GM21515 (cell line): Measurements from ENCODE around the gene NTHL1.

Source experiments
- ATAC-seq: cut with Tn5 transposase; IDR thresholded peaks from one replicate; pipeline ENCODE4 v1.9.1; 2021; ENCODE audit not compliant: unreplicated experiment

Gene NTHL1

GRCh38 chr16:2031081-2031577 lies 16.5 kb downstream of the NTHL1 start:
- ATAC-seq = no peak

GRCh38 chr16:2030036-2030435 lies 17.6 kb downstream of the NTHL1 start:
- ATAC-seq = no peak

- ATAC-seq = no peak
These were observed 18.3 kb downstream of the NTHL1 start for GRCh38 chr16:2029350-2029749.

- no peak for ATAC-seq
These were observed 18.9 kb downstream of the NTHL1 start for GRCh38 chr16:2028620-2029220.

- no peak for ATAC-seq
These were observed 19.5 kb downstream of the NTHL1 start for GRCh38 chr16:2028146-2028545.

- no peak for ATAC-seq
These were observed 20.3 kb downstream of the NTHL1 start for GRCh38 chr16:2027024-2028010.

GRCh38 chr16:2026461-2027023 lies 21.1 kb downstream of the NTHL1 start, which contains the start of gene NHERF2:
TSS of gene NHERF2 (plus strand) at chr16:2026902. CDS start at chr16:2027006, 104 bp downstream.
- ATAC-seq = no peak

GRCh38 chr16:2025878-2026460 lies 21.7 kb downstream of the NTHL1 start:
- no peak for ATAC-seq

- ATAC-seq = no peak
These were observed 22.4 kb downstream of the NTHL1 start for GRCh38 chr16:2025251-2025650.

GRCh38 chr16:2024032-2024420 lies 23.6 kb downstream of the NTHL1 start:
- ATAC-seq = no peak

- ATAC-seq = peak; percentile 69
These were observed 24.3 kb downstream of the NTHL1 start for GRCh38 chr16:2023092-2024031.

- no peak for ATAC-seq
These were observed 24.9 kb downstream of the NTHL1 start for GRCh38 chr16:2022723-2023091.

GRCh38 chr16:2019921-2020831 lies 27.5 kb downstream of the NTHL1 start:
- ATAC-seq = no peak

GRCh38 chr16:2019518-2019920 lies 28.1 kb downstream of the NTHL1 start, which contains the start of gene NPW:
TSS of gene NPW (plus strand) at chr16:2019785.
- ATAC-seq = no peak

GRCh38 chr16:2016407-2016922 lies 31.2 kb downstream of the NTHL1 start:
- ATAC-seq = no peak

GRCh38 chr16:2015947-2016208 lies 31.8 kb downstream of the NTHL1 start:
- ATAC-seq = no peak

GRCh38 chr16:2015117-2015946 lies 32.3 kb downstream of the NTHL1 start:
- no peak for ATAC-seq

- ATAC-seq = no peak
These were observed 34.1 kb downstream of the NTHL1 start for GRCh38 chr16:2013527-2013926.
